GM03348 (cell line): ENCODE measurements around the gene CZIB.

Experiments
- DNase-seq: peaks from one replicate; pipeline ENCODE4 v3.0.0; 2012; ENCODE audit warnings: low spot score

CZIB gene

GRCh38 chr1:53220171-53220961 is at the start of gene CZIB:
TSS of gene CZIB (minus strand) at chr1:53220634. CDS start at chr1:53220575, 59 bp downstream.
- peak; percentile 97 for DNase-seq

- DNase-seq, result no peak
Observed at GRCh38 chr1:53270107-53270506, 49.7 kb upstream of the CZIB start.

- DNase-seq, result no peak
Observed at GRCh38 chr1:53267761-53268160, 47.3 kb upstream of the CZIB start.

DNA sequence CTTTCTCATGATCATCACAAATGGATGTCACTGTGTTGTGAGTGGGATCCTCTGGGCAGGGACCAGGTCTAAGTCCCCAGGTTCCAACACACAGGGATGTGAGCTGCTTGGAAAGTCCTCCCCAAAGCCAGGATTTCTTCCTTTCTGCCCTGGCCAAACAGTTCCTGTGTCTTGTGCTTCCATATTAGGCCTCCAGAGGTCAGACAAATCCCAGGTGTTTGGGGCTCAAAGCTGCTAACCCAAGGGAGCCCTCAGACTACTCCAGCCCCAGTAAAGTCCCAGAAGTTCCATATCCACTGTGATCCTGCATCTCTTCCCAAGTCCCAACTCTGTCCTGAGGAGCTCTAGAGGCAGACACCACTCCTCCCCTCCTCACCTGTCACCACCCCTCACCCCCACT is 45.6 kb upstream of the CZIB start:
- DNase-seq, result no peak

DNA sequence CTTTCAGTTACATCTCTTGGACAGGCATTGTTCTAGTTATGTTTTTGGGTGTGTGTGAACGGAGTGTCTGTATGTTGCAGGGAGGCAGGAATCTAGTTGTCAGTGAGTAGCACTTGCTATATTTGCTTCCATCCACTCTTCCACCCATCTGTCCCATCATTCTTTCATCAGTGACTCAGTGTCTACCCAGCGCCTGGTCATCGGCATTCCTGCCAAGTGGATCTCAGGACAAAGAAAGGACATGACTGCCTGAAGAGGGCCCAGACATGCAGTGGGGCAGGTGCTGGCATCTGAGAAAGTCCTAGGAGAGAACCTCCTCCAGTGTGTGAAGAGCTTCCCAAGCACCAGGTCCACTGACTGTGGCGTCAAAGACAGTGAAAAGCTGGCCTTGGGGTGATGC is 45.1 kb upstream of the CZIB start:
- peak; percentile 43 for DNase-seq

DNA sequence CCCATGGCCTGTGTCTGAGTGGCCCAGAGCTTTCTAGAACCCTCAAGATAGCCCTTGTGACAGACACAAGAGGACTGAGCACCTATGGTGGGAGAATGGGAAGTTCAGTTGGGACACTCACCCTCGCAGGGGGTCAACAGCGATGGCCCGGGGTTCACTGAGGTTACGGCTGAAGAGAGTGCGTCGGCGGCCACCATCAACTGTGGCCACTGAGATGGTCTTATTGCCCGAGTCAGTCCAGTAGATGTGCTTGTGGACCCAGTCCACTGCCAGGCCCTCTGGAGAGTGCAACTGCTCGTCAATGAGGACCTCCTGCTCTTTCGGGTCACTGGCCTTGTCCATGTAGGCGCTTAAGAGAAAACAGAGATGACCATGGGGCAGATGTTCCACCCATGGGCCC is 43.6 kb upstream of the CZIB start:
- no peak for DNase-seq

DNA sequence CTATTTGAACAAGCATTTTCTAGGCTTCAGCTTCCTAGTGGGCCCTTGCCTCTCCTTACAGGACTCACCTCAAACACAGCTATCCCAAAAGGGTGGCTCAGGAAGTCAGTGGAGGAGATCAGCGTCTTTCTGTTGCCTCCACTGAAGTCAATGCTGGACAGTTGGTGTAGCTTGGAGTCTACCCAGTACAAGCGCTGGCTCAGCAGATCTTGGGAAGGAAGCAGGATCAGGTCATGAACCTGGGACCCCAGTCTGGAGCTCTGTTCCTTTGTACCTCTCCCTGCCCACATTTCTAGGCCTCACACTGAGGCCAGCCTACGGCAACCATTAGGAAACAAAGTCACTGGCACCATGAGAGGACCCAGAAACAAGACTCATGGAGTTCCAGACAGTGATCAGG is 41.6 kb upstream of the CZIB start:
- no peak for DNase-seq

- DNase-seq, result no peak
Observed at GRCh38 chr1:53260631-53261247, 40.3 kb upstream of the CZIB start.

DNA sequence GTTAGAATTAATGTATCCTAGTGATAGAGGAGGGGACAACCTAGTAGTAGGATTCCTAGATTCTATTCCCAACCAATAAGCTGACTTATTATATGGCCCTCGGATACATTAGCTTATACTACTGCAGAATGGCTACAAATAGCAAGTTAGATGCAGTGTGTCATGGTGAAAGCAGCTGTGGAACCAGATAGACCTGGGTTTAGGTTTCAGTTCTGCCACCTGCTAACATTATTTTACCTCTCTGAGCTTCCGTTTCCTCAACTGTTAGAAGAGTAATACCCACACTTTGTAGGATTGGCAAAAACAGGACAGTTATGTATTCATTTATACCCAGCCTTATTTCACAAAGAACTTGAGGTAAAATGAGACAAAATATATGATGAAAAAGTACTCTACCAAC is 39.5 kb upstream of the CZIB start:
- no peak for DNase-seq

- DNase-seq, result no peak
Observed at GRCh38 chr1:53258216-53258615, 37.8 kb upstream of the CZIB start.

- DNase-seq, result no peak
Observed at GRCh38 chr1:53257454-53258081, 37.1 kb upstream of the CZIB start.

DNA sequence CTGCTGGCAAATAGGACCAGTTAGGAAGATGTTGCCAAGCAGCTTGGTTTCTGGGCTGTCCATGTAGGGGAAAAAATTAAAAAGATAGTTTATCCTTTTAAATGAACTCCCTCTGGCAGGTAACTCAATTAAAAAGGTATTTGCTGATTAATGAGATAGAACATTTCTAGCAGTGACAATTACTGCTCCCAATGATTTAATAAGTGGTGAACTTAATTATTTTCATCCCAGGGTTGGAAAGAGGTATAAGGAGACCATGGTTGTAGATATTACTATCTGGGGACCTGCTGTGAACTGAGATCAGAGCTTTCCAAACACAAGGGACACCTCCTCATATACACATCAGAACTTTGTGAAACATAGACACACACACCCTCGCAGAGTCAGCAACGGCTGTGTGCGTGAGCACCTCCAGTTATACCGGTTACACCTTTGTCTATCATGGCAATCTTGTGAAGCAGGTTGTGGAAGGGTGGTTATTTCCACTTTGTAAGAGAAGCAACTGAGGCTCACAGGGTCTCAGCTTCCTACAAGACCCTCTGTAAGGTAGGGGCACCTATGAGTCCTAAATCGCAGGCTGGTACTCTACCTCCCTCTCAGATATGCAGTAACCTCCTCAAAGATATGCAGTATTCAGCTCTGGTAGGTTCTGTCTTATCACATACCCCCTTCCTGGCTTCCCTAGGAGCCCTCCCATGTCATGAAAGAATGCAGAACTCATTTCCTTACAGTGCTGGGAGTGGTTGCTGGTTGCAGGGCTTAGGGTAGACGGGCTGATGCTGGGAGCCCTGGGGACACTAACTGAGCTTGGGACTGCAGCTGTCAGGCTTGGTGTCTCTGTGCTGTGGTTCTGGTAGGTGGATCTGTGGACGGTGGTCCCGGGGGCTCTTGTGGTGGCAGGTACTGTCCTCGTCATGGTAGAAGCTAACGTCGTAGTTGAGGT is 36.3 kb upstream of the CZIB start:
- DNase-seq, result no peak

- DNase-seq, result no peak
Observed at GRCh38 chr1:53255031-53255430, 34.6 kb upstream of the CZIB start.

DNA sequence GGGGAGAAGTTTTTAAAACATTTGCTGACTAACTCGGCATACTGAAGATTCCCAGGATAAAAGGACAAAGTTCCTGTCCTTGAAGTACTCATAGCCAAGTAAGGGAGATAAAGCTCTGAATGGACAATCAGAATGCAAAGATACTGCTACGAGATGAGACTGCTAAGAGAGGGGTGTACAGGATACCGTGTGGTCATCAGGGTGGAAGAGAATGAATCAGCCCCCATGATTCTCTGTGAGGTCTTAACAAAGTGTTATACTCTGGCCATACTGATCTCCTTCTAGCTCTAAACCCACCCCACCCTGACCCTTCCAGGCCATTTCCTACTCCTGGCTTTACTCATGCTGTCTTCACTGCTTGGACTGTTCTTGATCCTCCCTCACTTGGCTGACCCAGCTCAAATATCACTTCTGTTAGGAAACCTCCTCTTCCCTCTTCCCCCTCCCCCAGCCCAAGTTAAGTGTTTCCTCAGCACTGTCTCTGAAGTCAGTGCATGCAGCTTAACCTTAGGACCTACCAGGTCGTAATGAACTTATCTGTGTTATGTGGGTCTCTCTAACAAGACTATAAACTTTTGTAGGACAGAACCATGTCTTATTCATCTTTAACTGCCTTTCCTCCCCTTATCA is 33.7 kb upstream of the CZIB start:
- DNase-seq, result no peak

GRCh38 chr1:53250325-53250724 is 29.9 kb upstream of the CZIB start:
- no peak for DNase-seq

- no peak for DNase-seq
Observed at GRCh38 chr1:53249706-53250105, 29.3 kb upstream of the CZIB start.

- DNase-seq, result peak; percentile 67
Observed at GRCh38 chr1:53246261-53247134, 26.1 kb upstream of the CZIB start.

DNA sequence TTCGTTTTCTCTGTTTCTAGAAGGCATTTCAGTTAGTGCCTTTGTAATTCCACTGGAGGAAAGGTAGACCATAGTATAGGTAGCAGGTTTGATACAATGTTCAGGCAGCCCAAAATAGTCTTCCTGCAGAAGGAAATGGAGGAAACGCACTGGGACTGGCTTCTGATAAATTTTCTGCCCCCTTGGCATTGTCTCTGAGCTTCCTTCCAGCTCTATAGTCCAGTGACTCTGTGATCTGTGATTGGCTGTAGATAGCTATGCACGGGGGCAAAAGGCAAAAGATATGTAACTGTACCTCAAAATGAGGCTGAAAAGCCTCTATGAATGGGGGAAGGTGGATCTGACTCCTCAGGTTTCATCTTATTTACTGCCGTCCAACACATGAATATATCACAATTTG is 23.7 kb upstream of the CZIB start:
- no peak for DNase-seq

DNA sequence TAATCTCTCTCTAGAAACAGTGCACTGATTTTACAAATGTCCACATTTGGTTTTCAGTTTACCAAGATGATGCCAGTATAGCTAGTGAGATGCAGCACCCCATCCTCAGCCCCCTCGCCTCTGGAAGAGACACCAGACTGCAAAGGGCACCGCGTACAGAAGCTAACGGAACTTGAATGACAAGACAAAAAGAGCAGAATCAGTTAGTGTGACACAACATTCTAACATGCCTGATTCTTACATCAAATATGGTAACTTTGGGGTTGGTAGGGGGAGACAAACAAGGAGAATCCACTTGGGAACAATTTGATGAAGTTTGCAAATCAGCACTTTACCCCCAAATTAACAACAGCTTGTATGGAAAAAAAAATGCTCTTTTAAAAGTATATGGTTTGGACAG is 21.9 kb upstream of the CZIB start:
- no peak for DNase-seq

- DNase-seq, result no peak
Observed at GRCh38 chr1:53241828-53242227, 21.4 kb upstream of the CZIB start.
